ENCODE measurements around the gene ZCCHC17. TPM values are rescaled to one million over a fixed set of nuclear protein-coding genes. Genes with fewer than 3 reads are reported as not detected.

Gene ZCCHC17
- total RNA-seq, 1 donor from 2014 or later = 27.5 TPM

DNA sequence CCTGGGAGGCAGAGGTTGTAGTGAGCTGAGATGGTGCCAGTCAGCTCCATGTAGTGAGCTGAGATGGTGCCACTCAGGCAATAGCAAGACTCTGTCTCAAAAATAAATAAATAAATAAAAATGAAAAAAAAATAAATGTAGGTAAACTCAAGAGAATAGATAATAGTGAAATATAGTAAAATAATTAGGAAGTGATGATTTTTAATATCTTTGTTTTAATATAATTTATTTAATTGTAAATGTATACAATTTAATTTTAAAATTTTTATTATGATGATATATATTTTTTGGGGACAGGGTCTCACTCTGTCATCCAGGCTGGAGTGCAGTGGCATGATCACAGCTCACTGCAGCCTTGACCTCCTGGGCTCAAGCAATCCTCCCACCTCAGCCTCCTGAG lies 96.6 kb downstream of the ZCCHC17 start:
- Mint-ChIP-seq H3K9me3 (ENCODE audit: unreplicated experiment) (no peaks in the 10 kb centered on the region), H3K4me3 (ENCODE audit: unreplicated experiment) (no peak overlapping the region), H3K27me3 (ENCODE audit: unreplicated experiment) (peaks cover 6% of the 10 kb centered on the region), H3K27ac (ENCODE audit: unreplicated experiment) (no peak overlapping the region), H3K4me1 (ENCODE audit: unreplicated experiment) (peaks cover 8% of the 10 kb centered on the region), H3K36me3 (ENCODE audit: low read depth, unreplicated experiment) (no peaks in the 10 kb centered on the region)
- DNase-seq (ENCODE audit: low spot score) = no peak
- TF ChIP-seq, protein P1, sequence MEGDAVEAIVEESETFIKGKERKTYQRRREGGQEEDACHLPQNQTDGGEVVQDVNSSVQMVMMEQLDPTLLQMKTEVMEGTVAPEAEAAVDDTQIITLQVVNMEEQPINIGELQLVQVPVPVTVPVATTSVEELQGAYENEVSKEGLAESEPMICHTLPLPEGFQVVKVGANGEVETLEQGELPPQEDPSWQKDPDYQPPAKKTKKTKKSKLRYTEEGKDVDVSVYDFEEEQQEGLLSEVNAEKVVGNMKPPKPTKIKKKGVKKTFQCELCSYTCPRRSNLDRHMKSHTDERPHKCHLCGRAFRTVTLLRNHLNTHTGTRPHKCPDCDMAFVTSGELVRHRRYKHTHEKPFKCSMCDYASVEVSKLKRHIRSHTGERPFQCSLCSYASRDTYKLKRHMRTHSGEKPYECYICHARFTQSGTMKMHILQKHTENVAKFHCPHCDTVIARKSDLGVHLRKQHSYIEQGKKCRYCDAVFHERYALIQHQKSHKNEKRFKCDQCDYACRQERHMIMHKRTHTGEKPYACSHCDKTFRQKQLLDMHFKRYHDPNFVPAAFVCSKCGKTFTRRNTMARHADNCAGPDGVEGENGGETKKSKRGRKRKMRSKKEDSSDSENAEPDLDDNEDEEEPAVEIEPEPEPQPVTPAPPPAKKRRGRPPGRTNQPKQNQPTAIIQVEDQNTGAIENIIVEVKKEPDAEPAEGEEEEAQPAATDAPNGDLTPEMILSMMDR (IDR thresholded peaks at IDR 0.05; ENCODE audit: unreplicated experiment) = no peak

DNA sequence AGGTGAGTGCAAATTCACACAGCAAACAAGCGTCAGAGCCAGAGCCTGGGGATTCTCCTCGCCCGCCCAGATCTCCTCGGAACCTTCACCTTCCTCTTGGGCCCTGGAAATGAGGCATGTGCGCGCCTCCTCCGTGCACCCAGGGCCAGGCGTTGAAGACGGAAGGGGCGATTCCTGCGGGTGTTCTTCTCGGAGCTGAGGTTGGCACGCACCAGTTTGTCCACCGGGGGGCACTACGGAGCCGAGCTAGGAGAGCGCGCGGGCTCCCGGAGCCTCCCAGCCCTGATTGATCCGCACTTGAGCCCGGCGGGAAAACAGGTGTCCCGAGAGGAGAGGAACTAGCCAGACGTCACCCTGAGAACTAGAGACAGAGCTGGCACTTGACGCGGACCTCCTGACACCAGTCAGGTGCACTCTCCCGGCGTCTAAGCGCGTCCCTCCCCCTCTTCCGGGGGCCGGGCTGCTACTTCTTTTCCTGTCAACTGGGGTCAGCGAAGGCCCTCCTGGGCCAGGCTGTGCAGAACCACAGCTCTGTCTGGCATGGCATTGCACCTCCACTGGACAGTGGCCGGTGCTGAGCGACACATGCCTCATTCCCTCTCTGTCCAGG lies 97.9 kb downstream of the ZCCHC17 start:
- TF ChIP-seq, protein P1 (IDR thresholded peaks at IDR 0.05; ENCODE audit: unreplicated experiment) = peak; percentile 76
- Mint-ChIP-seq H3K4me1 (ENCODE audit: unreplicated experiment) (peaks cover 8% of the 10 kb centered on the region), H3K9me3 (ENCODE audit: unreplicated experiment) (no peaks in the 10 kb centered on the region), H3K27ac (ENCODE audit: unreplicated experiment) (no peak overlapping the region), H3K36me3 (ENCODE audit: low read depth, unreplicated experiment) (no peaks in the 10 kb centered on the region), H3K27me3 (ENCODE audit: unreplicated experiment) (peaks cover 8% of the 10 kb centered on the region), H3K4me3 (ENCODE audit: unreplicated experiment) (peak overlapping the region; percentile 74)
- DNase-seq (ENCODE audit: low spot score) = peak; percentile 92

DNA sequence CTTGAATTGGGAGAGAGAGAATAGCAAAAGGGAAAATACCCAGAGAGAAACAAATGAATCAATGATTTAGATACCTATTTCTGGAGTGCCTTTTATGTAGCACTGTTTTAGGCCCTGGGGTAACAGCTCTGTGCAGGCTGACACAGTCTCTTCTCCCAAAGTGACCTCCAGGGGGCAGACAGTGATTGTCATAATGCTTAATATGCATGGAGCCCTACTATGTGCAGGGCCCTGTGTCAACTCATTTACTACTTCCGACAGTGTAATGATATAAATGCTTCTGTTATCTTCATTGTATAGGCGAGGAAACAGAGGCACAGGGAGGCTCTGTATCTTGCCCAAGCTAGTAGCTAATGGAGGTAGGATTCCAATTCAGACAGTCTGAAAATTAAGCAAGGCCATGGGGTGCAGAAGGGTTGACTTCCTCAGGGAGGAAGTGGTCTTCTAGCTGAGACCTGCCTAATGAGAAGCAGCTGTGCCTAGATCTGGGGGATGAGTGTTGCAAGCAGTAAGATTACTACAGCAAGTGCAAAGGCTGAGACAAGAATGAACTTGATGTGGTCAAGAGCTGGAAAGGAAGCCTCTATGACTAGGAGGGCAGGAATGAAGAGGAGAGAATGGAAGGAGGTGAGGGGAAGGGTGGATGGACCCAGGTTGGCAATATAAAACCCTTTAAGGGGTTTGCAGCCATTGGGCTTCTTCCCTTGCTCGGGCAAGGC lies 100.0 kb downstream of the ZCCHC17 start:
- TF ChIP-seq, protein P1 (IDR thresholded peaks at IDR 0.05; ENCODE audit: unreplicated experiment) = no peak
- Mint-ChIP-seq H3K27ac (ENCODE audit: unreplicated experiment) (no peak overlapping the region), H3K36me3 (ENCODE audit: low read depth, unreplicated experiment) (no peaks in the 10 kb centered on the region), H3K4me1 (ENCODE audit: unreplicated experiment) (peaks cover 8% of the 10 kb centered on the region), H3K4me3 (ENCODE audit: unreplicated experiment) (no peak overlapping the region), H3K9me3 (ENCODE audit: unreplicated experiment) (no peaks in the 10 kb centered on the region), H3K27me3 (ENCODE audit: unreplicated experiment) (peaks cover 8% of the 10 kb centered on the region)
- DNase-seq (ENCODE audit: low spot score) = no peak

DNA sequence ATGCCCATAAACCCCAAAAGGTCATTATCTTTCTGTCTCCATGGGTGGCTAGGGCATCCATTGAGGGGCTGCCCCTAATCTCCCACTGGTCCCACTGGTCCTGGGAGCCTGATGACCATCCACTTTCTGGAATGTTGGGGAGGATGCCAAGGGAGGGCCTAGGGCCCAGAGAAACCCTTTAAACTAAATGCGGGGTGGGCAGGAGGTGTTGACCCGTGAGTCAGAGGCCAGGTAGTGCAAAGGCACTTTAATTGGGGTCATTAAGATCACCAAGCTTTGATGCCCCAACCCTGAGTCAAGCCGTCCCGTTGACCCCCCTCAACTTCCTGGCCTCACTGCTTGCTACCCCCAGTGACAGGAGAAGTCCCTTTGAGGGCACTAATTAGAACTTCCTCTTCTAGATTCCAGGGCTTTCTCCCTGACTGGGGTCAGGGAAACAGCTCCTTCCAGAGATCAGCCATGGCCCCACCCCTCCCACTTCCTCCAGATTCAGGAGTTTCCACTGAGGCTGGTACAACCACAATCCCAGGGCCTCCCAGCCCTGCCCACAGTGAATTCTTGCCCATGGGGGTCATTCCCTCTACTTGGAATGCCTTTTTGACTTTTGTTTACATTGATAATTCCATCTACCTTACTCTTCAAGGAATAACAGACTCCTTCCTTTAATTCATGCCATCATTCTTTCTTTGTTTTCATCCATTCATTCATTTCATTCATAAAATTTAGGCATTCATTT lies 100.7 kb downstream of the ZCCHC17 start:
- TF ChIP-seq, protein P1 (IDR thresholded peaks at IDR 0.05; ENCODE audit: unreplicated experiment) = no peak
- Mint-ChIP-seq H3K4me1 (ENCODE audit: unreplicated experiment) (peaks cover 10% of the 10 kb centered on the region), H3K4me3 (ENCODE audit: unreplicated experiment) (no peak overlapping the region), H3K27me3 (ENCODE audit: unreplicated experiment) (peaks cover 8% of the 10 kb centered on the region), H3K9me3 (ENCODE audit: unreplicated experiment) (no peaks in the 10 kb centered on the region), H3K27ac (ENCODE audit: unreplicated experiment) (no peak overlapping the region), H3K36me3 (ENCODE audit: low read depth, unreplicated experiment) (no peaks in the 10 kb centered on the region)
- no peak for DNase-seq (ENCODE audit: low spot score)

Data from endothelial cell (in vitro differentiated cells).